Stimulated activated CD4-positive, alpha-beta T cell treated with anti-CD3 and anti-CD28 coated beads, Interleukin-15, amount 100 ng/mL, for 24 hours (primary cell): Measurements from ENCODE around the gene PTX4.
A peak's percentile ranks its signal among the peaks of the same experiment; 100 is the strongest.

Source experiments
- DNase-seq: peaks from one replicate; pipeline ENCODE4 v3.0.0-alpha.2; 2020

The PTX4 gene

DNA sequence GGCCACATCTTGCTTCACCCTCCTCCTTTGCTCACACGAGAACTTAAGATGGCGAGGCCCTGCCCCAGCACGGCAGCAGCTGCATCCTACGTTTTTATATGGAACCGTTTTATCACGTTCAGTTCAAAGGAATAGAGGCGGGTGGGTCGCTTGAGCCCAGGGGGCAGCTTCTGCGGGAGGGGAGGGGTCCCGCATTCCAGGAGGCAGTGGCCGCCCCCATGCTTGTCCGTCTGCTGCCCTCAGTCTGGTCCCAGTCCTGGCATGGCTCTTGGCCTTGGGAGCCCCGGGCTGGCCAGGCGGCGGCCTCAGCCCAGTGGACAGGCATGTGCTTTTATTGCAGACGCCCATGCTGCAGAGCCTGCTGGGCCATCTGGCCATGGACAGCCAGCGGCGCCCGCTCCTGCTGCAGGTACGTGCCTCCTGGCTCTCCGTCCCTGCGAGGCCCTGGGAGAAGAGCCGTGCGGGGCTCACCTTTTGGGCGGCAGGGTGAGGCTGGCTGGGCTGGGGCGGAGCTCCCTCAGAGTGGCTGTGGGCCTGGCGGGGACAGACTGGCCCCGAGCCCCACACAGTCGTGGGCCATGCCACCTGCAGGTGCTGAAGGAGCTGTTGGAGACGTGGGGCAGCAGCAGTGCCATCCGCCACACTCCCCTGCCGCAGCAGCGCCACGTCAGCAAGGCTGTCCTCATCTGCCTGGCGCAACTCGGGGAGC lies 11.2 kb upstream of the PTX4 start:
- DNase-seq = no peak

GRCh38 chr16:1498899-1499676 lies 10.3 kb upstream of the PTX4 start:
- DNase-seq = no peak

GRCh38 chr16:1497014-1497598 lies 8.4 kb upstream of the PTX4 start:
- DNase-seq = no peak

DNA sequence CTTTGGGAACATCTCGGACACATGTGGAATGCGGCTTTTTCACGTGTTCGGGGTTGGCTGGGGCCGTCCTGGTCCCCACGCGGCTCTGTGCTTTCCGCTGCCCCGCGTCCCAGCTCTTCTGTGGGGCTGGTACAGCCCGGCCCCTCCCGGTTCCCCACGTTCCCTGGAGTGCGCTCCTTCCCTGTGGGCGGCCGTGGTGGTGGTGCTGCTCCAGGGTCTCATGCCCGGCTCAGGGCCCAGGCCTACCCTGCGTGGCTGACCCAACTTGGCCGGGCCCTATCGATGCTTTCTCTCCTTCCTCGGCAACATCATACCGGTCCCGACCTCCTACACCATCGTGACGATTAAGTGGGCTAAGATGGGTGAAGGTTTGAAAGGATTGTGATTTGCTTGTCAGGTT lies 7.7 kb upstream of the PTX4 start:
- DNase-seq = no peak

DNA sequence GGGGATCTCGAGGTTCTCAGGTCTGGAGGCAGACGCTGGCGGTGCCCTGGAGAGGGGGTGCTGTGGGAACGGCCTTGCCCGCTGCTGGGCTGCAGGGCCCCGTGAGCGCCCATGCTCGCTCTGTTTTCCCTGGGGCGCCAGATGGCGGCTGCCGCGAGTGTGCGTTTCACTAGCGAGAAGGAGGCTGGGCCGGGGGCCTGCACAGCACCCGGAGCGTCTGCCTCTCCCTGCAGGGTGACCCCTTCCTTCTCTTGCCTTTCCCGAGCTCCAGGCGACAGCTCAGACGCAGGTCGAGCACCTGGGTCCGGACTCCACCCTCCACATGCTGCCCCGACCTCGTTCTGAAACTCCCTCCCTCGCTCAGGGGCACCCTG lies 7.1 kb upstream of the PTX4 start:
- no peak for DNase-seq

GRCh38 chr16:1495211-1495888 lies 6.6 kb upstream of the PTX4 start:
- DNase-seq = no peak

- DNase-seq = no peak
Observed at GRCh38 chr16:1494711-1495110, 6.0 kb upstream of the PTX4 start.

GRCh38 chr16:1494129-1494640 lies 5.4 kb upstream of the PTX4 start:
- no peak for DNase-seq

DNA sequence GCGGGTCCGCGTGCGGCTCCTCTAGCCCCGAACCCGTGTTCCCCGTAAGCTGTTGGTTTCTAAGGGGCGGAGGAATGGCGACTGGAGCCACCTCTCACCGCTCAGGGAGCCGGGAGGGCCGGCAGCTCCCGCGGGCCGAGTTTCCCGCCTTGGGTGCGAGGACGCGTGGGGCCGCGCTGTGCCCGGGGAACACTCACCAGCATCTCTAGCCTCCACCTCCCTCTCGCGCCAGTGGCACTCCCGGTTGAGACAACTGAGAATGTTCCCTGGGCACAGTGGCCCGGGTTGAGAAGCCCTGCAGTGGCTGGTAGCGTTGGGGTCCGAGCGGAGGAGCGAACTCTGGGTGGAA lies 5.0 kb upstream of the PTX4 start:
- DNase-seq = peak; percentile 45

- peak; percentile 90 for DNase-seq
Observed at GRCh38 chr16:1492923-1493745, 4.4 kb upstream of the PTX4 start, which contains the start of gene TELO2. Gene TELO2, plus strand, starts transcription at chr16:1493360. Its CDS starts 922 bp downstream, at chr16:1494282.

- no peak for DNase-seq
Observed at GRCh38 chr16:1492082-1492922, 3.6 kb upstream of the PTX4 start.

GRCh38 chr16:1491327-1491726 lies 2.6 kb upstream of the PTX4 start:
- DNase-seq = no peak

DNA sequence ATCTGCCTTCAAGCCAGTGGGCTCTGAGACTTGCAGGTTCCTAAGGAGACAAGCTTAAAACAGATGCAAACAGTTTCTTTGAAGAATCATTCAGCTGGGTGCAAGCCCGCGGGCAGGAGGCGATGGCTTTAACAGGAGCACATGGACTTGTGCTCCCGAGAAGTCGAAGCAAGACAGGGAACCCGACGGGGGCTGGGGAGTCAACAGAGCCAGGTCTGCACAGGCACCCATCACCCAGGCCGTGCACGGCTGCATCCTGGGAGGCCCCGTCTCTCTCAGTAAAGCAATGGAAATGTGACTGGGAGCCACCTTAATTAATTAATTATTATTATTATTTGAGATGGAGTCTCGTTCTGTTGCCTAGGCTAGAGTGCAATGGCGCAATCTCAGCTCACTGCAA lies 333 bp upstream of the PTX4 start:
- no peak for DNase-seq

DNA sequence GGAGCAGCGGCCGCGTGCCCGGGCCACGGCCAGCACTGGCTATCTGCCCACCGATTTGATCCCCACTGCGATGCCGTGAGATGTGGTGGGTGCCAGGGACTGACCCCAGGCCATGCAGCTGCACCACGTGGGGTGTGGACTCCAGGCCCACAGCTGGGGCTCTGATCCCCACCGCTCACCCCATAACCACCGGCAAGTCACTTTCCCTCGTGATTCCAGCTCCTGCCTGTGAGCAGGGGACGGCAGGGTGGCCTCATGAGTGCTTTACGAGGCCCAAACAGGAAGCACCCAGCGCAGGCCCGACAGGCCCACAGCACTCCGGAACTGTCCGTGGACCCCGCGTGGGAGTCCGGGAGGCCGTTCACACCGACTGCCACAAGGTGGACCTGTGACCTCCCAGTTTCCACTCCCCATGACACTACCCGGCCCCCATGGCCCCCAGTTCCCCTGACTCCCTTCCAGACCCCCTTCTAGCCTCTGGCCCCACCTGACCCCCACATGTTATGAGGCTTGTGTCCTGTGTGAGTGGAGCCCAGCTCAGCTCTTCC lies 616 bp downstream of the PTX4 start:
- DNase-seq = no peak

DNA sequence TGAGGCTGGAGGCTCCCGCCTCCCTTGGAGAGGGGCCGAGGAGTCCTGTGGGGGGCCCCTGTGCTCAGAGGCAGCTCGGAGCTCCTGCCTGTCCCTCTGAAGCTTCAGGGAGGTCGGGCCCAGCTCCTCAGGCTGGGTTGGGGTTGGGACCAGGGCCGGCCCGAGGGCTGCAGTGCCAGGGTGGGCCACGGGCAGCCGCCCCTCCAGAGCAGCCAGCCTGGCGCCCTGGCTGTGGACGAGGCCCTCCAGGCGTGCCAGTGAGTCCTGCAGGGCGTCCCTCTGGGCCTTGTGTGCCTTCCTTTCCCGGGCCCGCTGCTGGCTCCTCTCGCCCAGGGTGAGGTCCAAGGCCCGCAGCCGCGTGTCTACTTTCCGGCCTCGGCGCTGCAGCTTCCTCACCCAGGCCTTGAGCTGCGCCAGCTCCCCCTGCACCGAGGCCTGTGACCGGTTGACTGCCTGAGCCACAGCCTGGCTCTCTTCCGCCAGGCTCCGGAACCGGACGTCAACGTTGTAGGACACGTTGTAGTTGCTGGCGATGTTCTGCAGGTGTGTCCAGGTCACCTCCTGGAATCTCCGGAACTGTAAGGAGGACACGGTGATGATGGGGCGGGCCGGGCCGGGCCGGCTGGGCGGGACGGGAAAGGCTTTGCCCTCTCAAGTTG lies 1.2 kb downstream of the PTX4 start:
- DNase-seq = no peak

DNA sequence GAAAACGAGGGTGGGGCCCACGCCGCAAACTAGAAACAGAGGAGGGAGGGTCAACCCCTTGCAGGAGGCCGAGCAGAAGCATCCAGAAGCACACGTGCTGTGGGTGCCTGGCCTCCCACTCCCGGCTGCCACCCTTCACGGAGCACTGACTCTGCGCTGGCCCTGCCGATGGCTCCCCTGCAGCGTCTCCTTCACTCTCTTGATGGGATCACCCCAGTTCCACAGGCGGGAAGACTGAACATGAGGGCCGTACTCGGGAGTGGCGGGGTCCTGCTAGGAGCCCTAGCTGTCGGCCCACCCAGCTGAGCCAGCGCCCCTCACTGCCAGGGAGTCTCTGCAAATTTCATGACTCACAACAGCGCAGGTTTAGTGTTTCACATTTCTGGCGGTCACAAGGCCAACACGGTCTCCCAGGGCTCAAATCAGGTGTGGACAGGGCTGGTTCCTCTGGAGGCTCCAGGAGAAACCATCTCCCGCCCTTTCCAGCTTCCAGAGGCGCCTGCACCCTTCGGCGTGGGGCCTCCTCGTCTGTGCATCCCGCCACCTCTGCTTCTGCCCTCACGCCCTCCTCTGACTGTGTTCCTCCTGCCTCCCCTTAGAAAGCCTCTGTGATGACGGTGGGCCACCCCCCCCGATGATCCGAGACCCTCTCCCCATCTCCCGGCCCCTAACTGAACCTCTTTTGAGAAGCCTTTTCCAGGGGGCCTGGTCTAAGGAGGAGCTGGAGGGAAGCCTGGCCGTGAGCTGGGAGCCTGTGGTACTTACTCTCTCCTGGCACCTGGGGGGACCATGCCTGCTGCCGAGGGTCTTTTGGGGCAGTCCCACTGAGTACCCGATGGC lies 2.0 kb downstream of the PTX4 start:
- no peak for DNase-seq

GRCh38 chr16:1485847-1486496 lies 2.8 kb downstream of the PTX4 start:
- no peak for DNase-seq

- no peak for DNase-seq
Observed at GRCh38 chr16:1481906-1482835, 6.6 kb downstream of the PTX4 start.
